Uterus (tissue), 4 donors: ENCODE measurements around the gene ACIN1. TPM values are rescaled to one million over a fixed set of nuclear protein-coding genes. Genes with fewer than 3 reads are reported as not detected.

Experiments
- DNase-seq, 2 donors: peaks; one replicate each; pipeline ENCODE4 v3.0.0-alpha.2; 2019 to 2020
- H3K27ac ChIP-seq, 2 donors: fragments of 200-600 bp; sonication (generic); 1 replicate in 1 of 2; 2 replicates in 1 of 2; pipeline ENCODE4 v1.5.1; 2016 to 2018
- H3K27me3 ChIP-seq, 2 donors: fragments of 200-600 bp; sonication (generic); one replicate each; pipeline ENCODE4 v1.5.1; 2018 to 2019; ENCODE audit warnings: control low read depth in 1 of 2
- H3K36me3 ChIP-seq, 2 donors: fragments of 200-600 bp; sonication (generic); one replicate each; pipeline ENCODE4 v1.5.1; 2019; ENCODE audit warnings: control low read depth in 1 of 2
- H3K4me1 ChIP-seq, 2 donors: fragments of 200-600 bp; sonication (generic); one replicate each; pipeline ENCODE4 v1.5.1; 2018 to 2019; ENCODE audit warnings: control low read depth in 1 of 2
- H3K4me3 ChIP-seq, 2 donors: fragments of 200-600 bp; sonication (generic); 1 replicate in 1 of 2; 2 replicates in 1 of 2; pipeline ENCODE4 v1.5.1; 2018 to 2019; ENCODE audit warnings: mild to moderate bottlenecking in 1 of 2
- H3K9me3 ChIP-seq, 2 donors: fragments of 200-600 bp; sonication (generic); one replicate each; pipeline ENCODE4 v1.5.1; 2019; ENCODE audit warnings: control low read depth in 1 of 2
- CTCF ChIP-seq, 4 experiments: fragments of 200-600 bp in 2 of 4; fragments of 450-650 bp in 2 of 4; sonication (generic) in 2 of 4; IDR thresholded peaks; one replicate each; pipeline ENCODE4 v1.5.1; 2016 to 2019; ENCODE audit warnings: antibody characterized with exemption in 4 of 4, mild to moderate bottlenecking in 2 of 4, moderate library complexity in 1 of 4
- POLR2A ChIP-seq, 2 donors: fragments of 450-650 bp; IDR thresholded peaks; one replicate each; pipeline ENCODE4 v1.6.1; 2016; ENCODE audit warnings: antibody characterized with exemption in 2 of 2, mild to moderate bottlenecking in 1 of 2, moderate library complexity in 1 of 2
- intact Hi-C: fragments of 100-400 bp; cut with DNase I; formaldehyde crosslinking; loops from one replicate; pipeline ENCODE4 v1.15.1; 2023; ENCODE audit warnings: low total_unique reads
- total RNA-seq, 4 donors: library from RNA; depleted of rRNA in 3 of 4; stranded (reverse); fragments of >200 nt in 3 of 4; gene quantifications; one replicate each; pipeline versions ENCODE4 v1.1.0 to v1.2.4, GENCODE V29; 2014 to 2023
- donor health status: DM: yes; HTN: yes; CAD: no.

Gene ACIN1
- total RNA-seq, 4 donors from 2014 or later: 52.3 to 194 (median 77.1) TPM

GRCh38 chr14:23123419-23123818 is 28.5 kb upstream of the ACIN1 start:
- peak overlapping the region; percentile 28 to 83 for H3K27ac ChIP-seq
- no peaks in the 10 kb centered on the region for H3K9me3 ChIP-seq
- no peaks in the 10 kb centered on the region for H3K36me3 ChIP-seq
- intact Hi-C loops: no loop called here
- peak; percentile 45 to 56 for DNase-seq
- H3K27me3 ChIP-seq: no peaks in the 10 kb centered on the region
- peaks cover 0 to 8% of the 10 kb centered on the region in 2 donors for H3K4me1 ChIP-seq
- H3K4me3 ChIP-seq: no peak overlapping the region
- no peak for TF ChIP-seq POLR2A (IDR thresholded peaks at IDR 0.05)
- no peak for TF ChIP-seq CTCF (IDR thresholded peaks at IDR 0.05)

GRCh38 chr14:23122086-23122485 is 27.1 kb upstream of the ACIN1 start:
- Histone ChIP-seq H3K27me3 (no peaks in the 10 kb centered on the region), H3K9me3 (no peaks in the 10 kb centered on the region), H3K4me1 (peaks cover 0 to 8% of the 10 kb centered on the region in 2 donors), H3K36me3 (no peaks in the 10 kb centered on the region), H3K27ac (peak overlapping the region; percentile 77 to 83), H3K4me3 (no peak overlapping the region)
- TF ChIP-seq POLR2A (IDR thresholded peaks at IDR 0.05) (no peak), CTCF (IDR thresholded peaks at IDR 0.05) (no peak)
- no peak for DNase-seq
- intact Hi-C loops: no loop called here

- peak overlapping the region; percentile 77 to 83 for H3K27ac ChIP-seq
- H3K4me3 ChIP-seq: no peak overlapping the region
- DNase-seq: peak; percentile 74 to 84
- no peak for TF ChIP-seq CTCF (IDR thresholded peaks at IDR 0.05)
- TF ChIP-seq POLR2A (IDR thresholded peaks at IDR 0.05): no peak
- H3K36me3 ChIP-seq: no peaks in the 10 kb centered on the region
- intact Hi-C loops: no loop called here
- H3K4me1 ChIP-seq: peaks cover 0 to 4% of the 10 kb centered on the region in 2 donors
- no peaks in the 10 kb centered on the region for H3K9me3 ChIP-seq
- H3K27me3 ChIP-seq: no peaks in the 10 kb centered on the region
Observed at GRCh38 chr14:23121361-23121771, 26.4 kb upstream of the ACIN1 start.

- peak; percentile 93 for DNase-seq
- Histone ChIP-seq H3K4me1 (peaks cover 0 to 4% of the 10 kb centered on the region in 2 donors), H3K27ac (peak overlapping the region; percentile 77 to 83), H3K9me3 (no peaks in the 10 kb centered on the region), H3K4me3 (no peak overlapping the region), H3K36me3 (no peaks in the 10 kb centered on the region), H3K27me3 (no peaks in the 10 kb centered on the region)
- intact Hi-C loops: no loop called here
- TF ChIP-seq CTCF (IDR thresholded peaks at IDR 0.05) (peak; percentile 100), POLR2A (IDR thresholded peaks at IDR 0.05) (peak in 1 of 2 donors; percentile 43)
Observed at GRCh38 chr14:23120541-23121251, 25.8 kb upstream of the ACIN1 start.
